GM19328 (cell line): ENCODE measurements around the gene EGFR.
"Not testable (repeated sequence)": the region's sequence is repeated elsewhere in the genome, so short reads cannot be mapped to it uniquely, and the experiment has no call there.

Experiments
- ATAC-seq: cut with Tn5 transposase; IDR thresholded peaks from one replicate; pipeline ENCODE4 v1.9.1; 2021; ENCODE audit warnings: mild to moderate bottlenecking, moderate library complexity; ENCODE audit not compliant: unreplicated experiment

Gene EGFR

GRCh38 chr7:55034776-55035175, 16.0 kb downstream of the EGFR start:
- ATAC-seq: no peak

- not testable (repeated sequence) for ATAC-seq
Observed at GRCh38 chr7:55035410-55035809, 16.6 kb downstream of the EGFR start.

DNA sequence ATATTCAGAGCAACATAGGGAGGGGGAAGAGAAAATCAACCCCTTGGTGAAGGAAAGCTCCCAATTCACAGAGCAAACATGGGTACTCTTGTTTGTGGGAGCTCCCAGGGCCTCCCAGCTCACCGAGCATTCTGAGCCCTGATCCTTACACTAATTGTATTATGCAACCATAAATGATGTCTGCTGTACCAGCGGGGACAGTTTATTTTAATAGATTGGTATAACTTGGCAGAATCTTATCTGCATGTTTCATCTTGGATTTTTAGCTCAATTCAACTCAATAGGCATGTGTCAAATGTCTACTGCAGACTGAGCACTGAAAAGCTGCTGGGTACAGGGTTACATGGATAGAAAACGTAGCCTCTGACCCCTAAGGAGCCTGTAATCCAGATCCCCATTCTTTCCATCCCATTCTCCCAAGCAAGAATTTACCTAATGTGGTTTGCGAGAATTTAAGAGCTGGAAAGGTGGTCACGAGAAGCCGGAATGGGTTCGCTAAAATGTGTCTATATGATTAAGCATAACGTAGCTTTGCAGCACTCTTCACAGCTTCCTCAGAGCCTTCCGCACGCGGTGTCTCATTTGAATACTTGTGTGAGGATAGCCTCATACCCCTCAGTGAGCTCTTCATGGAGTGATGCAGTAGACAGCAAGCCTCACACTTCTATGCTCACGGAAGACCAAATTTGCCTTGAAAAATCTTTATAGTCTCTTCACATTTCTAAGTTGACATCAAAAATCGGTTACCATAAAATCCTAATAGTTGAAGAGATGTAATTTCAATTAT, 18.3 kb downstream of the EGFR start:
- no peak for ATAC-seq

DNA sequence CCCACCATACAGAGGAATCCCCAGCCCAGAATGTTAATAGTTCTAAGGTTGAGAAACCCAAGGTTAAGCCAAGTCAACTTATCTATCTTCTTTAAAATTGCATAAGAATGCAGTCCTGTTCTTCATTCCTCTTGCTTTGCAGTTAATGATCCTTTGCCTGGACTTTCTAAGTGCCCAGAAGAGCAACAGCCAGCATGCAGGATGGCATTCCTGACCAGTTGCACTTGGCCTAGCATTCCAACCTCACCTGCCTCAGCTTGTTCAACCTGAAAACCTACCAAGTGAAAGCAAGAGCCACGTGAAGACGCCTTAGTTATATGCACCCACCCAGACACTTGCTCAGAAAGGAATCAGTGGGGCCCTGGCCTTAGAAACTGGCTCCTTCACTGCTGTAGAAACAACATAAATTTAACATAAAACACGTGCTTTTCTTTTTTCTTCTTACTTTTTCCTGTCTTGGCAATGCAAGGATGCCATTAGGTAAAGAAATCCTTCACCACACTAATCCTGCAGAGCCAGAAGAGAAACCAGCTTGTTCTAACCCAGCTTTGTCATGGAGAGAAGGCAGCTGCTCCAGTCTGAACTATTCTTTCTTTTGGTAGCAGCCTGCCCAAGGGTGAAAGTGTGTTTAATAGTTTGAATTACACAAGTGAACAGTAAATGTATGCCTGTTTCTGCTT, 25.0 kb downstream of the EGFR start:
- ATAC-seq: no peak

GRCh38 chr7:55044371-55044717, 25.5 kb downstream of the EGFR start:
- no peak for ATAC-seq

DNA sequence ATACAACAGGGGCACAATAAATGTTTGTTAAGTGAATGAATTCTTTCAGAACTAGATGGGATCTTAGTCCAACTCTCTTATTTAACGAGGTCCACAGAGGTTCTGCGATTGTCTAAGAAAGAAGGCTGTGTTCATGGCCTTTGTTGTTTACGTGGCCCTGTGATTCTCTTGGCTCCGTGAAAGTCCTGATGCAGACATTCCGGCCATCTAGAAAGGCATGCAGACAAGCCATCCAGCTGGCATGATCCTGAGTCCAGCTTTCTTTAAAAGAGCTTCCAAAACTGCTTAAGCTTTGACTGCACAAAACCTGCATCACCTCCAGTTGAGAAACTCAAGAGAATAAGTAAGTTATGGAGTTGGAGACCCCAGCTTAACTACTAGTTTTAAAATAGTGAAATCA, 26.0 kb downstream of the EGFR start:
- ATAC-seq: no peak

GRCh38 chr7:55046582-55047342, 27.9 kb downstream of the EGFR start:
- ATAC-seq: no peak

DNA sequence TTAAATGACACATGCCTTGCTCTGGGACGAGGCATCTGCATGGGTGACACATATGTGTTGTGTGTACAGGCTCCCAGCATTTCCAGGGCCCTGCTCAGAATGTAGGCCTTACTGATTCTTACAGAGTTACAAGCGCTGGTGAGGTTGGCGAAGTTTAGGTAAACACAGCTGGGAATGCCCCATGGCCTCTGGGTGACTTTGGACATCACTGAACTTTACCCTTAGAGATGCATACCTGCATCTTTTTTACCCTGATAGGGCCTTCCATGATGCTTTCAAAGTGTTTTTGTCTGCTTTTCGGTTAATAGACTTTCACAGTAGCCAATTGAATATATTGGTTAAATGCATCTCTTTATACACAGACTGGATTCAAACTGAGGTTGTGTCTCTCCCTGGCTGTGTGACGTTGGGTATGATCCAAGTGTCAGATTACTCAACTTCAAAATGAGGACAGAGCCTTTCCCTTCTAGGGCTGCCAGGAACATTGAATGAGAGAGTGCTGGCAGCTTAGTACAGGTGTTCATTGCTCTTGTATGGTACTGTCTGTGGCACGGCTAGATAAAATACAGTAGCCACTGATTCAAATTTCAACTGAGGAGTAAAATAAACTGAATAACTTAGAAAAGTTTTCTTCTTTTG, 29.5 kb downstream of the EGFR start:
- no peak for ATAC-seq

DNA sequence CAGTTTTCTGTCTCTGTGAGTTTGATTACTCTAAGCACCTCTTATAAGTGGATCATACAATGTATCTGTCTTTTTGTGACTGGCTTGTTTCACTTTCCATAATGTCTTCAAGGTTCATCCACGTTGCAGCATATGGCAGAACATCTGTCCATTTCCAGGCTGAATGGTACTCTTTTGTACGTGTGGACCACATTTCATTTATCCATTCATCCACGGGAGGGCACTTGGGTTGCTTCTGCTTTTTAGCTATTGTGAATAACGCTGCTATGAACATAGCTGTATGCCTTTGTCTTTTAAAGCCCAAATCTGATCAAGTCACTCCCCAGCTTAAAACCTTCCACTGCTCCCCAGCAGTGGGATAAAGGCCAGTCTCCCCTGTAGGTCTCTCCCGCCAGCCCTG, 31.5 kb downstream of the EGFR start:
- ATAC-seq: no peak

DNA sequence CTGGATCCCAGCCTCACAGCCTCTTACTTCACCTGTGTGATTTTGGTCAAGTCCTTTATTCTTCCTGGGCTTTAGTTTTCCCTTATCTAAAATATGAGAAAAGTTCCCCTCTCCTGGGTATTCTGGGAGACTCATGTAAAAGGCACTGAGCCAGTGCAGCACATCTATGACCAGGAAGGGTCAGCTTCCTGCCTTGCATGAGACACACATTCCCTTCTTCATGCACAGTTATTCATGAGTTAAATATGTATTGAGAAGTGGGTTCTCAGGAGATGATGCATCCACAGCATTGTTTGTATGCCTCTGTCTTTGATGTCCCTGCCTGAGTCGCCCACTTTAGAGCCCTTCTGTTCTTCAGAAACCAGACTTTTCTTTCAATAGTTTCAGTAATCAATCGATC, 33.3 kb downstream of the EGFR start:
- ATAC-seq: no peak

DNA sequence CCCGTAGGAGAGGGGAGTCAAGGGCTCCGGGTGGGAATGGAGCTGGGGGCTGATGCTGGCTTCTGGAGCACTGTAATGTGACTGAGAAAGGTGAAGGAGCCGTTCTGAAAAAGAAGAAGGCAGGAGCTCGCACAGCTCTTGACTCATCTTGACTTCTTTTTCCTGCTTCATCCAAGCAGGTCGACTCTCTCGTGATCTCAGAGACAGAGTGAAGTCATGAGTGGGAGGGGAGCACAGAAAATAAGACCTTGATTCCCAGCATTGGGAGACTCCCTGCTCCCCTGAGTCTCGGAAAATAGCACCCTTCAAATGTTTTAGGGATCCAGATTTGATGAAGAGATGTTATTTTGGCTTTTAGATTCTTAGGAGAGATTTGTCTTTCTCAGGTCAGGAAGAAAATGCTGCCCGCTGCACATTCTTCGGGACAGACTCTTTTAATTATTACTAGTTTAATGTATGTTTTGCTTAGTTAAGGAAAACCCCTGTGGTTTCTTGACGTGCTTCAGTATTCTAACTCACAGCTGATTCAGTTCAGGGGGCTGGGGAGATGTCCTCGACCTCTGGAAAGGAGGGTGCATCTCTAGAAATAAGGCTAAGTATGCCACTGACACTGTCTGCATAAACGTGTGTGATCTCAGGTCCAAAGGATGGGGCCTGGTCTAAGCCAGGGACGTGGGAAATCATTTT, 34.1 kb downstream of the EGFR start:
- no peak for ATAC-seq

DNA sequence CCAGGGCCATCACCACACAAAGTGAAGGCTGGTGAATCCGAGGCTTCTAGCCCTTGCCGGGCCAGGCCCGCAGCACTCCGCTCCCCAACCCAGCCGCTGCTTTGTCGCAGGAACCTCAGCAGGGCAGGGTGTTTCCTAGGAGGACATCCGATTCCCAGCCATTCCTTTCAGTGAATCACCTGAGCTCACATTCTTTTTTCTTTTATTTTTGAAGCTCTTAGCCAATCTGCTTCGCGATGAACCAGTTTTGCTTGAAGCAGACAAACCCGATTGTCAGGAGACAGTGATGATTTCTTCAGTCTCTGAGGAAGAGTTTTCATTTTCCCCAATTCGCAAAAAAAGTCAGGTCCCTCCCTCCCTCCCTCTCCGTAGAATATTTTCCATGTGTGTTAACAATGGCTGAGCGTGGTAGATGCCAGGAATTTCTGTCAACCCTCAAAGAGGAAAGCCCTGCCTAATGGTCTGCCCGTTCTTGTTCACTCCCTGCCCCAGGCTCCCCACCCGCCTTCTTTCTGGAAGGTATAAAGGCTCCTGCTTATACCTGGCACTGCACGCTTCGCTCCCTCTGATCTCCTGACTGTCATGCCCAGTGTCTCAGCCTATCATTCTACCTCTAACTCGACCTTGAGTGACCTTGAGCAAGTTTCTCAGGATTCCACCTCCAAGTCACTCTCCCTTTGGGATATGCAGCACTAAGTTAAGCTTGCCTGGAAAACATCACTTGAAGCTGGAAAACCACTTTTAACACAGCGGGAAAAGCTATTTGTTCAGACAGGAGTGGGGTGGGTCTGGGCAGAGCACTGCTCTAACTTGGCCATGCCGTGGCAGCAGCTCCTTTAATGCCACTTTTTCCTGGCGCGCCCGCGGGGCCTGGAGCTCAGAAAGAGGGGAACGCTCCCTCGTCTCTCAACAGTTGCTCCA, 35.1 kb downstream of the EGFR start:
- ATAC-seq: no peak

- ATAC-seq: no peak
Observed at GRCh38 chr7:55054758-55055157, 35.9 kb downstream of the EGFR start.

DNA sequence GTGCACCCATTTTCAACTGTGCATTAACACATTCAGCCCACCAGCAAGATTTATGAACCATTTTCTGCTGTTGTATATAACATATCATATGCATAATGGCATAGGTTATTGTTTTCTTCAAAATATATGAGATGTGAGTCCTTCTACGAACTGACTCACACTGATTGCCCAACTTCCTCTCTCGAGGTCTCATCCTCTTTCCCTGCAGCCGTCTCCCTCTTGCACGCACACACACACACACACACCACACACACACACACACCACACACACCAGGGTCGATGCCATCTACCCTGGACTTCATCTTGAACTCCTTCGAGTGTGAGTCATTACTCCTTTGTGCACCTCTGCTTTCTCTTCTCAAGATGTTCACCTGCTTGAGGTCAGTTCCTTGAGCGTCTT, 36.7 kb downstream of the EGFR start:
- ATAC-seq: no peak

DNA sequence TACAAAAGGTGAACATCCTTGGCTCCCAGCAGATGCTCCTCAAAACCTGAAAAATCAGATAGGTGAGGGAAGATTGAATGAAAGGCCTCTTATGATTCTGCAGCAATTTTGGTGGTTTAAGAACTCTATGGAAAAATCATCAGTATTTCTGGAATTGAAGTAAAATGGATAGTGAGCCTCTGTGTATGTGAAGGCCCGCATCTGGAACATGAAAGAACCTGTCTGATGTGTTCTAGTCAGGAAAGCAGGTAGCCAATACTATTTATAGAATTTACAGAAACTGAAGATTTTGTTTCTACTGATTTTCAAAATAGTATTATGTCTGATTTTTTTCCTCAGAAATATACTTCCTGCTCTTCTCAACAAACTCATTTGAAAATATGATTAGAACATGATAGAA, 37.3 kb downstream of the EGFR start:
- ATAC-seq: no peak

GRCh38 chr7:55056577-55057480, 38.0 kb downstream of the EGFR start:
- ATAC-seq: no peak

DNA sequence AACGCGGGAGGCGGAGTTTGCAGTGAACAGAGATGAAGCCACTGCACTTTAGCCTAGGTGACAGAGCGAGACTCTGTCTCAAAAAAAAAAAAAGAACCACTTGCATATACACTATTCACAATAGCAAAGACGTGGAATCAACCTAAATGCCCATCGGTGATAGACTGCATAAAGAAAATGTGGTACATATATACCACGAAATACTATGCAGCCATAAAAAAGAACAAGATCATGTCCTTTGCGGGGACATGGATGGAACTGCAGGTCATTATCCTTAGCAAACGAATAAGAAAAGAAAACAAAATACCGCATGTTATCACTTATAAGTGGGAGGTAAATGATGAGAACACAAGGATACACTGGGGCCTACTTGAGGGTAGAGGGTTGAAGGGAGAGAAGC, 39.5 kb downstream of the EGFR start:
- no peak for ATAC-seq

DNA sequence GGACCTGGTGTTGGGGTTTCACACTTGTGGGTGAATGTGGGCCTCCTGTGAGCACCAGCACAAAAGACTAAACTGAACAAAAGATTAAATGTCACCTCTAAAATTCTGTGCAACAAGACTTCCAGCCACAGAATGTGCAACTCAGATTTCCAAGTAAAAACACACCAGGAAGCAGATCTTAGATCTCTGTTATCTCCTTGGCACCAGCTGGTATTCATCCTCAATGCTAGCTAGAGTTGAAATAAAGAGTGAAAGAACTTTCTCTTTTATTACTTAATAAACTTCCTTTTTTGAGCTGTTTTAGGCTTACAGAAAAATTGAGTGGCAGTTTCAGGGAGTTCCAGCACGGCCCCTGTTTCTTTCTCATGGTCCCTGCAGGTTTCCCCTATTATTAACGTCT, 40.2 kb downstream of the EGFR start:
- no peak for ATAC-seq

GRCh38 chr7:55060085-55060484, 41.3 kb downstream of the EGFR start:
- no peak for ATAC-seq
